ENCODE measurements around the gene SRP72.

SRP72 gene

DNA sequence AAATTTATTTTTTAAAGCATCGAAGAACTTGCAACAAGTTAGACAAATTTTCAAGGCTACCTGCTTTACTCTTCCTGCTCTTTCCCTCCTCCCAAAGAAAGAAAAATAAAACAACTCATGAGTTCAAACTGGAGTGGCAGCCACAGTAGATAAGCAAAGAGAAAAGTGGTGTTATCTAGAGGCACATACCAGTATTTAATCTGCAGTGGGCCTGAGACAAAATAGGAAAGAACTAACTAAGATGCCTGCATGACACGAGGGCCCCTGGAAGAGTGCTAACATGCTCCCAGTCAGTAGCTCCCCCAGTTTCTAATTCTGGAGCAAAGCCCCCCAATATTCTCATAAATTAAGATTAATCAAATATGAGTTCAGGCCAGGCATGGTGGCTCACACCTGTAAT is 46.1 kb downstream of the SRP72 start:
- Histone ChIP-seq H3K4me1 (ENCODE audit: insufficient read depth, low read length) (no peaks in the 10 kb centered on the region), H3K9ac (ENCODE audit: low read depth, low read length) (no peak overlapping the region), H3K36me3 (ENCODE audit: insufficient read depth, low read length) (no peaks in the 10 kb centered on the region), H3K79me2 (ENCODE audit: insufficient read depth, low read length) (no peaks in the 10 kb centered on the region), H3K27me3 (ENCODE audit: insufficient read depth, low read length, poor library complexity) (no peaks in the 10 kb centered on the region), H2AFZ (ENCODE audit: low read depth, low read length) (no peak overlapping the region), H3K27ac (ENCODE audit: low read length) (no peak overlapping the region), H3K4me3 (ENCODE audit: low read depth in 1 of 2, low read length in 2 of 2) (no peak overlapping the region), H3K9me3 (ENCODE audit: insufficient read depth, low read length, severe bottlenecking) (no peaks in the 10 kb centered on the region), H4K20me1 (ENCODE audit: insufficient read depth, low read length) (no peaks in the 10 kb centered on the region), H3K4me2 (ENCODE audit: insufficient read depth, low read length) (no peak overlapping the region)
- ATAC-seq (ENCODE audit: insufficient read depth, low read depth): no peak
- DNase-seq: no peak
- TF ChIP-seq, protein P1, sequence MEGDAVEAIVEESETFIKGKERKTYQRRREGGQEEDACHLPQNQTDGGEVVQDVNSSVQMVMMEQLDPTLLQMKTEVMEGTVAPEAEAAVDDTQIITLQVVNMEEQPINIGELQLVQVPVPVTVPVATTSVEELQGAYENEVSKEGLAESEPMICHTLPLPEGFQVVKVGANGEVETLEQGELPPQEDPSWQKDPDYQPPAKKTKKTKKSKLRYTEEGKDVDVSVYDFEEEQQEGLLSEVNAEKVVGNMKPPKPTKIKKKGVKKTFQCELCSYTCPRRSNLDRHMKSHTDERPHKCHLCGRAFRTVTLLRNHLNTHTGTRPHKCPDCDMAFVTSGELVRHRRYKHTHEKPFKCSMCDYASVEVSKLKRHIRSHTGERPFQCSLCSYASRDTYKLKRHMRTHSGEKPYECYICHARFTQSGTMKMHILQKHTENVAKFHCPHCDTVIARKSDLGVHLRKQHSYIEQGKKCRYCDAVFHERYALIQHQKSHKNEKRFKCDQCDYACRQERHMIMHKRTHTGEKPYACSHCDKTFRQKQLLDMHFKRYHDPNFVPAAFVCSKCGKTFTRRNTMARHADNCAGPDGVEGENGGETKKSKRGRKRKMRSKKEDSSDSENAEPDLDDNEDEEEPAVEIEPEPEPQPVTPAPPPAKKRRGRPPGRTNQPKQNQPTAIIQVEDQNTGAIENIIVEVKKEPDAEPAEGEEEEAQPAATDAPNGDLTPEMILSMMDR (IDR thresholded peaks at IDR 0.05; ENCODE audit: borderline replicate concordance, extremely low read depth, low read length, poor library complexity, severe bottlenecking): no peak
- TF ChIP-seq EZH2 (IDR thresholded peaks at IDR 0.05; ENCODE audit: borderline replicate concordance, low read depth, low read length, severe bottlenecking): no peak

DNA sequence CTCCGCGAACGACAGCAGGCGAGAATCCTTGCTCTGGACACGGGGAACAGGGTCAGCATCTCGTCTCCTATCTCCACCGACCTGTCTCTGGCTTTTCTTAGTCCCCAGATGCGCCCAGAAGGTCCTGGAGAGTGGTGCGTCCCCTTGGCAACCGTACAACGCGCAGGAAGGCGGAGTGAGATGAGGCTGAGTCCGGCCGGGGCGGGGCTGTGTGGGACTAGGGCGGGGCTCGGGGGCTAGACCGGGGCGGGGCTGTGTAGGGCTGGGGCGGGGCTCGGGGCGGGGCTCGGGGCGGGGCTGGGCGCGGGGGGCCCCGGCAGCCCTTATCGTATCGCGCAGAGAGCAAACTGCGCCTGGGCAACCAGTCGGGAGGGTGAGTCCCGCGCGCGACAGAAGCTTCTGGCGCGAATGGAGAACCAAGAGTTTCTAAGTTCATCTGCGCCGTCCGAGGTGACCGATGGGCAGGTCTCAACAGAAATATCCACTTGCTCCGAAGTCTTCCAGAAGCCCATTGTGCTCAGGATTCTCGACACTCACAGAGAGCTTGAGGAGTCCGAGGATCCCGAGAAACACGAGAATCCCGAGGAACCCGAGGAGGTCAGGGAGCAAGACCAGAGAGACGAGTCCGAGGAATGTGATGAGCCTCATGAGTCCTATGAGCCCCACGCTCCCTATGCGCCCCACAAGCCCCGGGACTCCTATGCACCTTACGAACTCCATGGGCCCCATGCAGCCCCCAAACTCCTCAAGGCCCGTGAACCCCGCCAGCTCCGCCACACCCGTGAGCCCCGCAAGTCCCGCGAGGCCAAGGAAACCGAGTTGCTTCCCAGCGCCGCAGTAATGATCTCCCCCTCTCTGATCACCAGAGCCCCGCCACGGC is 63.1 kb downstream of the SRP72 start:
- Histone ChIP-seq H3K4me2 (ENCODE audit: insufficient read depth, low read length) (no peak overlapping the region), H3K9ac (ENCODE audit: low read depth, low read length) (no peak overlapping the region), H3K27ac (ENCODE audit: low read length) (no peak overlapping the region), H3K9me3 (ENCODE audit: insufficient read depth, low read length, severe bottlenecking) (no peaks in the 10 kb centered on the region), H3K36me3 (ENCODE audit: insufficient read depth, low read length) (no peaks in the 10 kb centered on the region), H3K79me2 (ENCODE audit: insufficient read depth, low read length) (no peaks in the 10 kb centered on the region), H3K4me3 (ENCODE audit: low read depth in 1 of 2, low read length in 2 of 2) (no peak overlapping the region), H3K4me1 (ENCODE audit: insufficient read depth, low read length) (no peaks in the 10 kb centered on the region), H4K20me1 (ENCODE audit: insufficient read depth, low read length) (no peaks in the 10 kb centered on the region), H3K27me3 (ENCODE audit: insufficient read depth, low read length, poor library complexity) (no peaks in the 10 kb centered on the region), H2AFZ (ENCODE audit: low read depth, low read length) (no peak overlapping the region)
- TF ChIP-seq EZH2 (IDR thresholded peaks at IDR 0.05; ENCODE audit: borderline replicate concordance, low read depth, low read length, severe bottlenecking): no peak
- TF ChIP-seq, protein P1 (IDR thresholded peaks at IDR 0.05; ENCODE audit: borderline replicate concordance, extremely low read depth, low read length, poor library complexity, severe bottlenecking): no peak
- no peak for ATAC-seq (ENCODE audit: insufficient read depth, low read depth)
- DNase-seq: no peak

DNA sequence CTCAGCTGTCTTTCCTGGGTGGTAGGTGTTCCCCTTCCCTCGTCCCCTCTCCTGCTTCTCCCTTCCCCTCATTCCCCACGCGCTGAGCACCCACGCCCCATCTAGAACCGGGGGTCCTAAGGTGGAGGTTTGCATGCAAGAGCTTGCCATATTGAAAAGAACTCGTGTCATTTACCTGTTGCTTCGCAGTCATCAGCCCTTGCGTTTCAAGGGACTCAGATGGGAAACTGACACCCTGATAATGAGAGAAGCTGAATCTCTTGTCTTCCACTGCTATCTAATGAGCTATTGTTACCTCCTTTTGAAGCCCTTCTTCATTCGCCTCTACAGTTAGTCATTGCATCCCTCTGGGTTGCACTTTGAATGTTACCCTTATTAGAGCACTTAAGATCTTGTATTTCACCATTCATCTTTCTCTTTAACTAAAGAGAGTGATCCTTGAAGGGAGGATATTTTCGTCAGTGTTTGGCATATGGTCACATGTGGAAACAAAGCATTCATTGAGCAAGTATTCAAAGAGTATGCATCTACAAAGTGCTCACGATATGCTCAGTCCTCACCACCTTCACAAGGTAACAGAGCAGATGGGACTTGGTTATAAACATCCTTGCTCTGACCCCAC is 63.8 kb downstream of the SRP72 start:
- Histone ChIP-seq H3K4me1 (ENCODE audit: insufficient read depth, low read length) (no peaks in the 10 kb centered on the region), H3K36me3 (ENCODE audit: insufficient read depth, low read length) (no peaks in the 10 kb centered on the region), H3K27ac (ENCODE audit: low read length) (no peak overlapping the region), H3K27me3 (ENCODE audit: insufficient read depth, low read length, poor library complexity) (no peaks in the 10 kb centered on the region), H3K9me3 (ENCODE audit: insufficient read depth, low read length, severe bottlenecking) (no peaks in the 10 kb centered on the region), H3K4me2 (ENCODE audit: insufficient read depth, low read length) (no peak overlapping the region), H3K79me2 (ENCODE audit: insufficient read depth, low read length) (no peaks in the 10 kb centered on the region), H2AFZ (ENCODE audit: low read depth, low read length) (no peak overlapping the region), H4K20me1 (ENCODE audit: insufficient read depth, low read length) (no peaks in the 10 kb centered on the region), H3K4me3 (ENCODE audit: low read depth in 1 of 2, low read length in 2 of 2) (no peak overlapping the region), H3K9ac (ENCODE audit: low read depth, low read length) (no peak overlapping the region)
- ATAC-seq (ENCODE audit: insufficient read depth, low read depth) (no peak), DNase-seq (no peak)
- TF ChIP-seq, protein P1 (IDR thresholded peaks at IDR 0.05; ENCODE audit: borderline replicate concordance, extremely low read depth, low read length, poor library complexity, severe bottlenecking): no peak
- TF ChIP-seq EZH2 (IDR thresholded peaks at IDR 0.05; ENCODE audit: borderline replicate concordance, low read depth, low read length, severe bottlenecking): no peak
